Smooth muscle cell (in vitro differentiated cells): ENCODE results near the gene BIRC5. TPM values are rescaled to one million over a fixed set of nuclear protein-coding genes. Genes with fewer than 3 reads are reported as not detected.

Experiments used
- DNase-seq: peaks from one replicate; lab custom pipeline; 2025; ENCODE audit not compliant: unreplicated experiment; lab: John Stamatoyannopoulos, UW
- H2AFZ ChIP-seq: fragments of 200-600 bp; sonication (generic); 2 replicates; pipeline ENCODE4 v1.6.0; 2016; ENCODE audit warnings: antibody characterized with exemption, low read depth, mild to moderate bottlenecking
- H3F3A ChIP-seq: fragments of 200-600 bp; sonication (generic); 2 replicates; pipeline ENCODE4 v1.6.0; 2017; ENCODE audit warnings: antibody characterized with exemption, low read depth
- H3K27ac ChIP-seq: fragments of 200-600 bp; sonication (generic); 2 replicates; pipeline ENCODE4 v1.5.1; 2016; ENCODE audit warnings: low read depth, mild to moderate bottlenecking
- H3K27me3 ChIP-seq: fragments of 200-600 bp; sonication (generic); 2 replicates; pipeline ENCODE4 v1.6.1; 2016; ENCODE audit warnings: low read depth, mild to moderate bottlenecking
- H3K36me3 ChIP-seq: fragments of 200-600 bp; sonication (generic); 2 replicates; pipeline ENCODE4 v1.5.1; 2016; ENCODE audit warnings: low read depth
- H3K4me1 ChIP-seq: fragments of 200-600 bp; sonication (generic); 2 replicates; pipeline ENCODE4 v1.5.1; 2016; ENCODE audit warnings: low read depth
- H3K4me2 ChIP-seq: fragments of 200-600 bp; sonication (generic); 2 replicates; pipeline ENCODE4 v1.6.0; 2016; ENCODE audit warnings: mild to moderate bottlenecking
- H3K4me3 ChIP-seq: fragments of 200-600 bp; sonication (generic); 2 replicates; pipeline ENCODE4 v1.5.1; 2016; ENCODE audit warnings: mild to moderate bottlenecking
- H3K79me2 ChIP-seq: fragments of 200-600 bp; sonication (generic); 2 replicates; pipeline ENCODE4 v1.6.0; 2016; ENCODE audit warnings: low read depth, mild to moderate bottlenecking
- H3K9ac ChIP-seq: fragments of 200-600 bp; sonication (generic); 2 replicates; pipeline ENCODE4 v1.6.0; 2016; ENCODE audit warnings: low read depth
- H3K9me3 ChIP-seq: fragments of 200-600 bp; sonication (generic); replicated peaks from 2 replicates; pipeline ENCODE4 v1.5.1; 2016; ENCODE audit warnings: low read depth
- H4K20me1 ChIP-seq: fragments of 200-600 bp; sonication (generic); 2 replicates; pipeline ENCODE4 v1.6.0; 2016; ENCODE audit warnings: low read depth
- CTCF ChIP-seq: fragments of 200-600 bp; sonication (generic); IDR thresholded peaks from 2 replicates; pipeline ENCODE4 v1.5.1; 2017; ENCODE audit warnings: borderline replicate concordance, mild to moderate bottlenecking, antibody characterized with exemption; ENCODE audit not compliant: insufficient read depth, poor library complexity, severe bottlenecking
- WGBS: methylation state at CpG from one replicate; pipeline ENCODE4 v1.1.7; 2016; ENCODE audit warnings: low lambda C conversion rate; 5-methylcytosine and 5-hydroxymethylcytosine counted together
- polyA plus RNA-seq: library from polyadenylated mRNA; unstranded; fragments of >200 nt; fragmentation: Nextera tagmentation; extraction: Ambion mirVana; gene quantifications from 2 replicates; pipeline ENCODE4 v1.2.1, GENCODE V29; 2016
- total RNA-seq: library from RNA; depleted of rRNA; stranded (reverse); fragments of >200 nt; gene quantifications from 2 replicates; pipeline ENCODE4 v1.2.3, GENCODE V29; 2014

Gene BIRC5
- total and polyA plus RNA-seq, 2 experiments from 2014 or later: 7.7 to 15.6 TPM

GRCh38 chr17:78248051-78248914, 34.2 kb downstream of the BIRC5 start:
- H3K9me3 ChIP-seq: no peaks in the 10 kb centered on the region
- H3K36me3 ChIP-seq: no peaks in the 10 kb centered on the region
- no peak for TF ChIP-seq CTCF
- peaks cover 8% of the 10 kb centered on the region for H3K4me1 ChIP-seq
- peak overlapping the region; percentile 32 for H3K27ac ChIP-seq
- no peaks in the 10 kb centered on the region for H4K20me1 ChIP-seq
- H3K9ac ChIP-seq: no peak overlapping the region
- no peaks in the 10 kb centered on the region for H3K79me2 ChIP-seq
- no peak overlapping the region for H3K4me2 ChIP-seq
- H3K27me3 ChIP-seq: no peaks in the 10 kb centered on the region
- 87% methylated on average over 29 of the region's 30 CpGs for WGBS
- H2AFZ ChIP-seq: no peak overlapping the region
- H3F3A ChIP-seq: peaks cover 2% of the 10 kb centered on the region
- H3K4me3 ChIP-seq: no peak overlapping the region
- no peak for DNase-seq

- Histone ChIP-seq H3K9ac (no peak overlapping the region), H3K4me3 (no peak overlapping the region), H3K27me3 (no peaks in the 10 kb centered on the region), H4K20me1 (no peaks in the 10 kb centered on the region), H3K9me3 (no peaks in the 10 kb centered on the region), H2AFZ (no peak overlapping the region), H3K36me3 (no peaks in the 10 kb centered on the region), H3K79me2 (peaks cover 4% of the 10 kb centered on the region), H3K27ac (no peak overlapping the region), H3K4me2 (no peak overlapping the region), H3K4me1 (peaks cover 8% of the 10 kb centered on the region), H3F3A (peaks cover 3% of the 10 kb centered on the region)
- DNase-seq: no peak
- 90% methylated on average over 16 of the region's 16 CpGs for WGBS
- no peak for TF ChIP-seq CTCF
Observed at GRCh38 chr17:78249074-78249817, 35.2 kb downstream of the BIRC5 start.

- H3K36me3 ChIP-seq: no peaks in the 10 kb centered on the region
- H3K4me1 ChIP-seq: peaks cover 8% of the 10 kb centered on the region
- H4K20me1 ChIP-seq: no peaks in the 10 kb centered on the region
- no peak for DNase-seq
- peak overlapping the region; percentile 16 for H3K4me2 ChIP-seq
- peaks cover 4% of the 10 kb centered on the region for H3K79me2 ChIP-seq
- H3K9me3 ChIP-seq: no peaks in the 10 kb centered on the region
- peaks cover 3% of the 10 kb centered on the region for H3F3A ChIP-seq
- no peak overlapping the region for H3K9ac ChIP-seq
- H3K4me3 ChIP-seq: no peak overlapping the region
- no peak overlapping the region for H3K27ac ChIP-seq
- no peak overlapping the region for H2AFZ ChIP-seq
- no peak for TF ChIP-seq CTCF
- H3K27me3 ChIP-seq: no peaks in the 10 kb centered on the region
- 82% methylated on average over 19 of the region's 20 CpGs for WGBS
Observed at GRCh38 chr17:78249818-78250806, 36.1 kb downstream of the BIRC5 start.
